Measurements from ENCODE around the gene PTPRCAP.

DNA sequence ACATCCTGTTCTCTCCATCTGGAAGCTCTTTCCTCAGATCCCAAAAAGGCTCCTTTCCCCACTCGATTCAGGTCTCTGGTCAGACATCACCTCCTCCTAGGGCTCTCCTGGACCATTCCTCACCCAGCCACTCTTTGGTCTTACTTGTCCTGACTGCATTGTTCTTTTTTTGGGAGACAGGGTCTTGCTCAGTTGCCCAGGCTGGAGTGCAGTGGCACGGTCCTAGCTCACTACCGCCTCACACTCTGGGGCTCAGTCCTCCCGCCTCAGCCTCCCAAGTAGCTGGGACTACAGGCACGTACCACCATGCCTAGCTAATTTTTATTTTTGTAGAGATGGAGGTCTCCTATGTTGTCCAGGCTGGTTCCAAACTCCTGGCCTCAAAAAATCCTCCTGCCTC is 8.0 kb upstream of the PTPRCAP start:
- TF ChIP-seq, protein P1, sequence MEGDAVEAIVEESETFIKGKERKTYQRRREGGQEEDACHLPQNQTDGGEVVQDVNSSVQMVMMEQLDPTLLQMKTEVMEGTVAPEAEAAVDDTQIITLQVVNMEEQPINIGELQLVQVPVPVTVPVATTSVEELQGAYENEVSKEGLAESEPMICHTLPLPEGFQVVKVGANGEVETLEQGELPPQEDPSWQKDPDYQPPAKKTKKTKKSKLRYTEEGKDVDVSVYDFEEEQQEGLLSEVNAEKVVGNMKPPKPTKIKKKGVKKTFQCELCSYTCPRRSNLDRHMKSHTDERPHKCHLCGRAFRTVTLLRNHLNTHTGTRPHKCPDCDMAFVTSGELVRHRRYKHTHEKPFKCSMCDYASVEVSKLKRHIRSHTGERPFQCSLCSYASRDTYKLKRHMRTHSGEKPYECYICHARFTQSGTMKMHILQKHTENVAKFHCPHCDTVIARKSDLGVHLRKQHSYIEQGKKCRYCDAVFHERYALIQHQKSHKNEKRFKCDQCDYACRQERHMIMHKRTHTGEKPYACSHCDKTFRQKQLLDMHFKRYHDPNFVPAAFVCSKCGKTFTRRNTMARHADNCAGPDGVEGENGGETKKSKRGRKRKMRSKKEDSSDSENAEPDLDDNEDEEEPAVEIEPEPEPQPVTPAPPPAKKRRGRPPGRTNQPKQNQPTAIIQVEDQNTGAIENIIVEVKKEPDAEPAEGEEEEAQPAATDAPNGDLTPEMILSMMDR (IDR thresholded peaks at IDR 0.05) = no peak
- TF ChIP-seq ZFX (IDR thresholded peaks at IDR 0.05; ENCODE audit: borderline replicate concordance) = no peak
